ENCODE results near the gene CAMSAP2. TPM values are rescaled to one million over a fixed set of nuclear protein-coding genes. Genes with fewer than 3 reads are reported as not detected.

The CAMSAP2 gene
- total RNA-seq, 1 experiment from 2014 or later: 23.4 TPM

DNA sequence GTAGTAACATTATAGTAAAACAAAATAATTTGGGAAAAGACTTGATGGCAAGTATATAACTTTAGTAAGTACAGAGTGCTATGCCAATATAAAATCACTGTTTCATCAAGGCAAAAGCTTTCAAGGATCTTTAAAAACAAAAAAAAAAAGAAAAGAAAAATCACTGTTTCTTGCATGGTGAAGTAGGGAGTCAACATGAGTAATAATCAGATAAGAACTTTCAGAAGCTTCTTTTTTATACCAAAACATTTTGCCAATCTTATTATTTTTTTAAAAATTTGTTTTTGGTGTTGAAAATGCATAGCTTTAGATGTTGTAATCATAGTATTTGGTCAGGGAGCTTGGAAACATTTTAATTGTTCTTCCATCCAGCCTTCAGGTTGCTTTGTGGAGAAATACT, 37.2 kb downstream of the CAMSAP2 start:
- intact Hi-C loops (cut with micrococcal nuclease; ENCODE audit: unreplicated experiment): no loop called here
- Mint-ChIP-seq H3K9me3 (ENCODE audit: unreplicated experiment) (peaks cover 8% of the 10 kb centered on the region), H3K4me3 (ENCODE audit: unreplicated experiment) (no peak overlapping the region), H3K27me3 (ENCODE audit: insufficient read depth, unreplicated experiment) (no peaks in the 10 kb centered on the region), H3K27ac (ENCODE audit: unreplicated experiment) (no peak overlapping the region), H3K4me1 (ENCODE audit: low read depth, unreplicated experiment) (peaks cover 42% of the 10 kb centered on the region), H3K36me3 (ENCODE audit: insufficient read depth, unreplicated experiment) (peaks cover 24% of the 10 kb centered on the region)
- POLR2A ChIA-PET: no interaction called here
- H3K27me3 ChIP-seq (replicated peaks; ENCODE audit: control insufficient read depth, insufficient read depth, low read length): no peaks in the 10 kb centered on the region
- CTCF ChIA-PET: no interaction called here
- peaks cover 28% of the 10 kb centered on the region for H3K4me1 ChIP-seq
- DNase-seq: no peak
- BruUV-seq (replicated peaks): no TSS peak
- no peaks in the 10 kb centered on the region for H3K9me3 ChIP-seq
- no peak overlapping the region for H3K4me3 ChIP-seq (ENCODE audit: low read depth, low read length)
- TF ChIP-seq, protein P1, sequence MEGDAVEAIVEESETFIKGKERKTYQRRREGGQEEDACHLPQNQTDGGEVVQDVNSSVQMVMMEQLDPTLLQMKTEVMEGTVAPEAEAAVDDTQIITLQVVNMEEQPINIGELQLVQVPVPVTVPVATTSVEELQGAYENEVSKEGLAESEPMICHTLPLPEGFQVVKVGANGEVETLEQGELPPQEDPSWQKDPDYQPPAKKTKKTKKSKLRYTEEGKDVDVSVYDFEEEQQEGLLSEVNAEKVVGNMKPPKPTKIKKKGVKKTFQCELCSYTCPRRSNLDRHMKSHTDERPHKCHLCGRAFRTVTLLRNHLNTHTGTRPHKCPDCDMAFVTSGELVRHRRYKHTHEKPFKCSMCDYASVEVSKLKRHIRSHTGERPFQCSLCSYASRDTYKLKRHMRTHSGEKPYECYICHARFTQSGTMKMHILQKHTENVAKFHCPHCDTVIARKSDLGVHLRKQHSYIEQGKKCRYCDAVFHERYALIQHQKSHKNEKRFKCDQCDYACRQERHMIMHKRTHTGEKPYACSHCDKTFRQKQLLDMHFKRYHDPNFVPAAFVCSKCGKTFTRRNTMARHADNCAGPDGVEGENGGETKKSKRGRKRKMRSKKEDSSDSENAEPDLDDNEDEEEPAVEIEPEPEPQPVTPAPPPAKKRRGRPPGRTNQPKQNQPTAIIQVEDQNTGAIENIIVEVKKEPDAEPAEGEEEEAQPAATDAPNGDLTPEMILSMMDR (IDR thresholded peaks at IDR 0.05; ENCODE audit: insufficient read depth in 1 of 2, low read depth in 1 of 2, low read length in 1 of 2, severe bottlenecking in 1 of 2, unreplicated experiment in 1 of 2): no peak
- H3K36me3 ChIP-seq (ENCODE audit: control insufficient read depth, insufficient read depth, low read length): no peaks in the 10 kb centered on the region

DNA sequence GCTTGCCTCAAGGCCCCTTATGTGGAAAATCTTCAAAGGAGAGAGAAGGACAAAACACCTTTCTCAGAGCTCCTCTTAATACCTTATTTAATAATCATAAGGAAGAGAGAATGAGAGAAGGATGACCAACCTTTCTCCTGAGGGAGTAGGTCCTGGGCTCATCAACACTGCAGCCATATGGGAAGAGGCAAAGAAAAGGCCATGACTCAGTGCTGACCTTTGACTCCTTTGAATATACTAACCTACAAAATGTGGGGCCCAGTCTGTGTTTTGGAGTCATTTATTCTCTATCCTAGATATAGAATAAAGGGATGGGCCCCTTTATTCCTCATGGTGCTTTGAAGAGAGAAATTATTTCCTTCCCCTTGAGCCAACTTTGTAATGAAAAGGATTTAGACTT, 38.3 kb downstream of the CAMSAP2 start:
- TF ChIP-seq, protein P1 (IDR thresholded peaks at IDR 0.05; ENCODE audit: insufficient read depth in 1 of 2, low read depth in 1 of 2, low read length in 1 of 2, severe bottlenecking in 1 of 2, unreplicated experiment in 1 of 2): no peak

DNA sequence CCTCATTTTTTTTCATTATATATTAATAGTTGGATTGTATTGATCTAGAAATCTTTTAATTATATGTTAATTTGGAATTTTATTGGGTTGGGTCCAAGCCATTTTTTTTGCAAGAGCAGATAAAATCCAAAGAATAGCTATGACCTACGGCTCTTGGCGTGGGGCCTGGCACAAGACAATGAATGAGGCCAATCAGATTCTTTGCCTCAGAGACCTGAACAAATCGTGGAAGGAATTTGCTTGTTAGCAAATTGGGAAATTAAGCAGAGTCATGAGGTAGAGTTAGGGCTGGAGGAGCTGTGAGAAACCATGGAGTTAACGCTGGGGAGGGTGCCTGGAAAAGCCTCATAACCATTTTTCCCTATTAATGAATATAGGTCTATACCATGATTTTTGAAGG, 40.1 kb downstream of the CAMSAP2 start:
- Mint-ChIP-seq H3K4me3 (ENCODE audit: unreplicated experiment) (no peak overlapping the region), H3K4me1 (ENCODE audit: low read depth, unreplicated experiment) (peaks cover 39% of the 10 kb centered on the region), H3K27ac (ENCODE audit: unreplicated experiment) (no peak overlapping the region), H3K27me3 (ENCODE audit: insufficient read depth, unreplicated experiment) (no peaks in the 10 kb centered on the region), H3K9me3 (ENCODE audit: unreplicated experiment) (peaks cover 8% of the 10 kb centered on the region), H3K36me3 (ENCODE audit: insufficient read depth, unreplicated experiment) (peaks cover 35% of the 10 kb centered on the region)
- BruUV-seq (replicated peaks): no TSS peak
- H3K4me1 ChIP-seq: peaks cover 18% of the 10 kb centered on the region
- DNase-seq: no peak
- no peak overlapping the region for H3K4me3 ChIP-seq (ENCODE audit: low read depth, low read length)
- ChIA-PET POLR2A (no interaction called here), CTCF (no interaction called here)
- H3K36me3 ChIP-seq (ENCODE audit: control insufficient read depth, insufficient read depth, low read length): 0 out of 2 replicates have a peak, but pooled peaks cover 1% of the 10 kb centered on the region
- intact Hi-C loops (cut with micrococcal nuclease; ENCODE audit: unreplicated experiment): no loop called here
- TF ChIP-seq, protein P1 (IDR thresholded peaks at IDR 0.05; ENCODE audit: insufficient read depth in 1 of 2, low read depth in 1 of 2, low read length in 1 of 2, severe bottlenecking in 1 of 2, unreplicated experiment in 1 of 2): no peak
- H3K9me3 ChIP-seq: no peaks in the 10 kb centered on the region
- H3K27me3 ChIP-seq (replicated peaks; ENCODE audit: control insufficient read depth, insufficient read depth, low read length): no peaks in the 10 kb centered on the region

More for the DNA sequence above, 38.3 kb downstream of the CAMSAP2 start:
- Histone ChIP-seq H3K9me3 (no peaks in the 10 kb centered on the region), H3K36me3 (ENCODE audit: control insufficient read depth, insufficient read depth, low read length) (no peaks in the 10 kb centered on the region), H3K4me1 (peaks cover 23% of the 10 kb centered on the region), H3K27me3 (replicated peaks; ENCODE audit: control insufficient read depth, insufficient read depth, low read length) (no peaks in the 10 kb centered on the region), H3K4me3 (ENCODE audit: low read depth, low read length) (no peak overlapping the region)
- intact Hi-C loops (cut with micrococcal nuclease; ENCODE audit: unreplicated experiment): no loop called here
- H3K27me3 Mint-ChIP-seq (ENCODE audit: insufficient read depth, unreplicated experiment): no peaks in the 10 kb centered on the region
- BruUV-seq (replicated peaks): no TSS peak
- peaks cover 8% of the 10 kb centered on the region for H3K9me3 Mint-ChIP-seq (ENCODE audit: unreplicated experiment)
- POLR2A ChIA-PET: no interaction called here
- peaks cover 25% of the 10 kb centered on the region for H3K36me3 Mint-ChIP-seq (ENCODE audit: insufficient read depth, unreplicated experiment)
- DNase-seq: no peak
- no peak overlapping the region for H3K27ac Mint-ChIP-seq (ENCODE audit: unreplicated experiment)
- H3K4me1 Mint-ChIP-seq (ENCODE audit: low read depth, unreplicated experiment): peaks cover 39% of the 10 kb centered on the region
- H3K4me3 Mint-ChIP-seq (ENCODE audit: unreplicated experiment): no peak overlapping the region
- CTCF ChIA-PET: interaction anchor here (0.6 kb wide), 1 partner anchor 22 kb away, joined by 3 read pairs; no protein-coding TSS in a partner anchor
